Measurements from ENCODE around the gene SEC61A2.

The SEC61A2 gene

DNA sequence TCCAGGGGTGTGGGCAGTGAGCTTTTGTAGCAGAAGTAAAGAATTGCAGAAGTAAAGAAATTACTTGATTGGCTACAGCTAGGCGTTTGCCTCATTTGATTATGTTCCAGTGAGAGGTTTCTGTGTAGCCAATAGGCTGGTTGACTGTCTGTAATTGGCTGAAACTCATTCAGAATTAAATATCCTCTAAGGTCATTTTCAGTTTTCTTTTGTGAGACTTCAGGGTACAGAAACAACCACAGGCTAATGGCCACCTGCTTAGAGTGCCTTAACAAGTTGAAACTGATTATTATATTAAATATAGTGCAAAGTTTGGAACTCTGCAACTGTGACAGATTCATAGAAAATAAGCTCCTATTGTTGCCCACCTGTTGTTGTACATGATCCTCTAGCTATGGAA lies 10.6 kb downstream of the SEC61A2 start:
- TF ChIP-seq FOXP2 (optimal IDR thresholded peaks at IDR 0.05; ENCODE audit: borderline replicate concordance, extremely low read depth, extremely low read length, insufficient read depth) (no peak), TAF1 (IDR thresholded peaks at IDR 0.05; ENCODE audit: borderline replicate concordance, insufficient read depth, low read length) (no peak), SIN3A (IDR thresholded peaks at IDR 0.05; ENCODE audit: borderline replicate concordance, insufficient read depth, low read length) (no peak), REST (IDR thresholded peaks at IDR 0.05; ENCODE audit: insufficient read depth in 1 of 2, low read depth in 2 of 2, low read length in 2 of 2) (no peak), POLR2AphosphoS5 (IDR thresholded peaks at IDR 0.05; ENCODE audit: low read depth, low read length) (no peak)

DNA sequence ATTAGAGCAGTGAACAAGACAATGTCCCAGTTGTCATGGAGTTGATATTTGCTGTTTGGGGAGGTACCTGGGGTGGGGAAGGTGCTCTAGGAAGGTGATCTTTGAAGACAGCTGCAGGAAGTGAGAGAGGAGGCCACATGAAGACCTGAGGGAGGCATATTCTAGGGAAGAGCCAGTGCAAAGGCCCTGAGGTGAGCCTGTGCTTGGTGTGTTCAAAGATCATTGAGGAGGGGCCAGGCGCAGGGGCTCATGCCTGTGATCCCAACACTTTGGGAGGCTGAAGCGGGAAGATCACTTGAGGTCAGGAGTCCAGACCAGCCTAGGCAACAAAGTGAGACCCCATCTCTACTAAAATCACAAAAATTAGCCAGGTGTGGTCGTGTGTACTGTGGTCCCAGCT lies 15.1 kb downstream of the SEC61A2 start:
- TF ChIP-seq FOXP2 (optimal IDR thresholded peaks at IDR 0.05; ENCODE audit: borderline replicate concordance, extremely low read depth, extremely low read length, insufficient read depth) = no peak
- no peak for TF ChIP-seq POLR2AphosphoS5 (IDR thresholded peaks at IDR 0.05; ENCODE audit: low read depth, low read length)
- TF ChIP-seq TAF1 (IDR thresholded peaks at IDR 0.05; ENCODE audit: borderline replicate concordance, insufficient read depth, low read length) = no peak
- no peak for TF ChIP-seq SIN3A (IDR thresholded peaks at IDR 0.05; ENCODE audit: borderline replicate concordance, insufficient read depth, low read length)
- TF ChIP-seq REST (IDR thresholded peaks at IDR 0.05; ENCODE audit: insufficient read depth in 1 of 2, low read depth in 2 of 2, low read length in 2 of 2) = no peak

- no peak for TF ChIP-seq FOXP2 (optimal IDR thresholded peaks at IDR 0.05; ENCODE audit: borderline replicate concordance, extremely low read depth, extremely low read length, insufficient read depth)
- TF ChIP-seq POLR2AphosphoS5 (IDR thresholded peaks at IDR 0.05; ENCODE audit: low read depth, low read length) = no peak
- no peak for TF ChIP-seq SIN3A (IDR thresholded peaks at IDR 0.05; ENCODE audit: borderline replicate concordance, insufficient read depth, low read length)
- no peak for TF ChIP-seq TAF1 (IDR thresholded peaks at IDR 0.05; ENCODE audit: borderline replicate concordance, insufficient read depth, low read length)
- no peak for TF ChIP-seq REST (IDR thresholded peaks at IDR 0.05; ENCODE audit: insufficient read depth in 1 of 2, low read depth in 2 of 2, low read length in 2 of 2)
These were observed 20.7 kb downstream of the SEC61A2 start for GRCh38 chr10:12150163-12150562.

GRCh38 chr10:12154516-12154915 lies 25.0 kb downstream of the SEC61A2 start:
- TF ChIP-seq TAF1 (IDR thresholded peaks at IDR 0.05; ENCODE audit: borderline replicate concordance, insufficient read depth, low read length) (no peak), SIN3A (IDR thresholded peaks at IDR 0.05; ENCODE audit: borderline replicate concordance, insufficient read depth, low read length) (no peak), REST (IDR thresholded peaks at IDR 0.05; ENCODE audit: insufficient read depth in 1 of 2, low read depth in 2 of 2, low read length in 2 of 2) (no peak), FOXP2 (optimal IDR thresholded peaks at IDR 0.05; ENCODE audit: borderline replicate concordance, extremely low read depth, extremely low read length, insufficient read depth) (no peak), POLR2AphosphoS5 (IDR thresholded peaks at IDR 0.05; ENCODE audit: low read depth, low read length) (no peak)
